SU-DHL-6 (cell line): ENCODE results near the gene MELK.

Source experiments
- EZH2phosphoT487 ChIP-seq: fragments of 200-600 bp; sonication (generic), shearing (Covaris generic); conservative IDR thresholded peaks from 2 replicates; pipeline ENCODE4 v1.6.1; 2018; ENCODE audit warnings: mild to moderate bottlenecking, antibody characterized with exemption, low read length, moderate library complexity, mixed read lengths
- TF ChIP-seq, protein P1 (sequence below): fragments of 200-600 bp; sonication (generic); IDR thresholded peaks from one replicate; pipeline ENCODE4 v1.5.1; 2017; ENCODE audit warnings: antibody characterized with exemption, mild to moderate bottlenecking, low read length, moderate library complexity; ENCODE audit not compliant: insufficient read depth, poor library complexity, severe bottlenecking

DNA sequence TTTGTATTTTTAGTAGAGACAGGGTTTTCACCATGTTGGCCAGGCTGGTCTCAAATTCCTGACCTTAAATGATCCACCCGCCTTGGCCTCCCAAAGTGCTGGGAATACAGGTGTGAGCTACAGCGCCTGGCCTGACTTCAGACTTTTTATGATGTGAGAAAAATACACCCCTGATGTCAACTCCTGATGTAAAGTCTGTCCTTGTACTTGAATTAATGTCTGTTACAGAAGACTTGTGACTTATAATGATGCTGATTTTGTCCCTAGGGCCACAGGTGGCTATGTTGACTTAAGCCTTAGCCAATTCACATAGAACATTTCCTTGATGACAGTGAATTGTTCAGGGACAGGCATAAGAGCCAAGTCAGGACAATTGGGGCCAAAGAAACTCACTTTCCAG, 42.5 kb upstream of the MELK start:
- TF ChIP-seq, protein P1, sequence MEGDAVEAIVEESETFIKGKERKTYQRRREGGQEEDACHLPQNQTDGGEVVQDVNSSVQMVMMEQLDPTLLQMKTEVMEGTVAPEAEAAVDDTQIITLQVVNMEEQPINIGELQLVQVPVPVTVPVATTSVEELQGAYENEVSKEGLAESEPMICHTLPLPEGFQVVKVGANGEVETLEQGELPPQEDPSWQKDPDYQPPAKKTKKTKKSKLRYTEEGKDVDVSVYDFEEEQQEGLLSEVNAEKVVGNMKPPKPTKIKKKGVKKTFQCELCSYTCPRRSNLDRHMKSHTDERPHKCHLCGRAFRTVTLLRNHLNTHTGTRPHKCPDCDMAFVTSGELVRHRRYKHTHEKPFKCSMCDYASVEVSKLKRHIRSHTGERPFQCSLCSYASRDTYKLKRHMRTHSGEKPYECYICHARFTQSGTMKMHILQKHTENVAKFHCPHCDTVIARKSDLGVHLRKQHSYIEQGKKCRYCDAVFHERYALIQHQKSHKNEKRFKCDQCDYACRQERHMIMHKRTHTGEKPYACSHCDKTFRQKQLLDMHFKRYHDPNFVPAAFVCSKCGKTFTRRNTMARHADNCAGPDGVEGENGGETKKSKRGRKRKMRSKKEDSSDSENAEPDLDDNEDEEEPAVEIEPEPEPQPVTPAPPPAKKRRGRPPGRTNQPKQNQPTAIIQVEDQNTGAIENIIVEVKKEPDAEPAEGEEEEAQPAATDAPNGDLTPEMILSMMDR = no peak
- no peak for TF ChIP-seq EZH2phosphoT487
